NCI-H1436 (cell line): ENCODE results near the gene ARHGEF1.

ENCODE experiments used
- DNase-seq: peaks from one replicate; lab custom pipeline; 2025; lab: John Stamatoyannopoulos, UW

Gene ARHGEF1

DNA sequence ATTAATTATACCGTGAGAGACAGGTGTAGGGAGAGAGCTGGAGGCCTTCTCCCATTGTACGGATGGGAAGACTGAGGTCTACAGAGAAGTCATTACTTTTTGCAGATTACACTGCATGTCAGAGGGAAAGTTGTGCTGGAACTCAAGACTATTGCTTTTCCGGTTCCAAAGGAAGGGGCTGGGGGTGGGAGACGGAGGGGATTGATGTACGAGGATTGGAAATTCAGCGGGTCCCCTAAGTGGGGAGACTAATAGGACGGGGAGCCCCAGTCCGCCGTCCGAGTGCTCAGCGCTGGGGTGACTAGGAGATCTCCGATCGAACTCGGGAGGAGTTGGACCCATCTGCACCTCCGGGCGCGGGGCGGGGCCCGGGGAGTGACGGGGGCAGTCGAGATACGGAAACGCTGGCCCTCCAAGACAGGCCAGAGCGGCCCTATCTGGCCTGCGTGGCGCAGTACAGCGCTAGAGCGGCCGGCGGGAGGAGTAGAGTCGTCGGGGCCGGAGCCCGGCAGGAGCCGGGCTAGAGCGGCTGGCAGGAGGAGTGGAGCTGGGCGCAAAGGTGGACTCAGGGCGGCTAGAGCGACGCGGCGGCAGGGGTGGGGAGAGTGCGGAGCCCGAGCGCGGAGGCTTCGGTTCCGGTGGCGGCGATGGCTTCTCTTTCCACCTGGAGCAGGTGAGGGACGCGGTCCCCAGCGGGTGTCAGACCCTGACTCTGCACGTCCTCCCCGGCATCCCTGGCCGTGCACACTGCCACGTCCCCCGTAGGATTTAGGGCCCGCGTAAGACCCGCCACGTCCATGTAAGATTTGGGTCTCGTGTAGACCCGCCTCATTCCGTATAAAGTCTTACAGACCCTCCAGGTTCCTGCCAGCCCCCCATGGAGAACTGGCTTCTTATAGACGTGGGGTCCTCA lies 1.1 kb downstream of the ARHGEF1 start:
- peak; percentile 94 for DNase-seq

GRCh38 chr19:41886761-41887710 lies 4.1 kb downstream of the ARHGEF1 start:
- DNase-seq: no peak

GRCh38 chr19:41887711-41888382 lies 4.9 kb downstream of the ARHGEF1 start:
- DNase-seq: peak; percentile 13

GRCh38 chr19:41888926-41889325 lies 5.9 kb downstream of the ARHGEF1 start:
- no peak for DNase-seq

GRCh38 chr19:41889896-41890295 lies 6.9 kb downstream of the ARHGEF1 start:
- DNase-seq: no peak

- no peak for DNase-seq
Measured at GRCh38 chr19:41890936-41891335, 8.0 kb downstream of the ARHGEF1 start.

GRCh38 chr19:41892173-41892902 lies 9.4 kb downstream of the ARHGEF1 start:
- DNase-seq: no peak

- DNase-seq: no peak
Measured at GRCh38 chr19:41893899-41894298, 10.9 kb downstream of the ARHGEF1 start.

- no peak for DNase-seq
Measured at GRCh38 chr19:41894350-41894749, 11.4 kb downstream of the ARHGEF1 start.

- no peak for DNase-seq
Measured at GRCh38 chr19:41895745-41896580, 13.0 kb downstream of the ARHGEF1 start.

DNA sequence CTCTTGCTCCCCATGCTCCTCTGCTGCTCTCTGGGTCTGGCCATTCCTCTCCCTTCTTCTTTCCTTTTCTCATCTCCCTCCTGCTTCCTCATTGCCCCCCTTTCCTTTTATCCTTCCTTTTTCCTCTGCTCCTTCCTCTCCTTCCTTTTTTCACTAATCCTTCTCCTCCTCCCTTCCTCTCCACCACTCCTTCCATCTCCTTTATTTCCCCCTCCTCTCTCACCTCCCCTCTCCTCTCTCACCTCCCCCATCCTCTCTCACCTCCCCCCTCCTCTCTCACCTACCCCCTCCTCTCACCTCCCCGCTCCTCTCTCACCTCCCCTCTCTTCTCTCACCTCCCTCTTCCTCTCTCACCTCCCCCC lies 13.6 kb downstream of the ARHGEF1 start:
- no peak for DNase-seq

DNA sequence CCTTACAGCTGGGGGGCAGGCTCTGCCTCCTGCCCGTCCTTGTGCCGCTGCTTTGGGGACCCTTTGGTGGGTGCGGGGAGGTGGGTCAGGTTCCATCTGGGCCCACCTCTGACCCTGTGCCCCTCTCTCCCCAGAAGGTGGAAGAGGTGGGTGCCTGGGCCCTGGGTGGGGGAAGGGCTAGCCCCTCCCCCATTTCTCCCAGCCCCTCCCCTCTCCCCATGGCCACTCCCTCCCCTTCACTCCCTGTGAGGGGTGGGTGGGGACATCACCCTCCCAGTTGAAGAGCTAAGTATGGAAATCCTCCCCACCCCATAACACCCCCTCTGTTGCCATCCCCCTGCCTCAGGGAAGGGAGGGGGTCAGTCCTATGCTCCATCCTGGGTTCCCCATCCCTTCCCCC lies 14.2 kb downstream of the ARHGEF1 start:
- DNase-seq: no peak

DNA sequence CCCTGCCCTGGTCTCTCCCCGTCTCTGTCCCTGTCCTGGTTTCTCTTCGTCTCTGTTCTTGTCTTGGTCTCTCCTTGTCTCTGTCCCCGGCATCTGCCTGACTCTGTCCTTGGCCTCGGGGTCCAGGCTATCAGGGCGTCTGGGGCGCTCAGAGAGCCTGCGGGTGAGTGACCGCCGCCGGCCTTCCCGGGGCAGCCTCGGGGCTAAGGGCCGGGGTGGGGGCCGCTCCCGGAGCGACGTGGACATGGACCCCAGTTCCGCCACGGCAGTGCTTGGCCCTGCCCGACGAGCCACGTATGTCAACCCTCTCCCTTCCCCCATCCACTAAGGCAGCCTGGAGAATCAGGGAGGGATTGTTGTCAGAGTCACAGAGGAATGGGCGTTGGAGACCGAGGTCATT lies 14.8 kb downstream of the ARHGEF1 start:
- no peak for DNase-seq

DNA sequence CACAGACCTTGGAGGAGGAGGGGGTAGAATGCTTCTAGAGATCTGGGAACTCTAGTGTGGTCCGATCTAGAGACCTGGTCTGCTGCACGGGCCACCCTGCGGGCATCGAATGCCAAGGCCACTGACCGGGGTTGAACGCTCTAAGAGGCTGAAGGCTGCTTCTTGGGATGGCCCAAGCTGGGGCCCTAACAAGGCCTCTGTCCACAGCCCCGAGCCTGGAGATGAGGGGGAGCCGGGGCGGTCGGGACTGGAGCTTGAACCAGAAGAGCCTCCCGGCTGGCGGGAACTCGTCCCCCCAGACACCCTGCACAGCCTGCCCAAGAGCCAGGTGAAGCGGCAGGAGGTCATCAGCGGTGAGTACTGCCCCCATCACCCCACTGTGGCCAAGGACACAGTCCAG lies 15.3 kb downstream of the ARHGEF1 start:
- no peak for DNase-seq

- no peak for DNase-seq
Measured at GRCh38 chr19:41901707-41902360, 18.9 kb downstream of the ARHGEF1 start.

- no peak for DNase-seq
Measured at GRCh38 chr19:41902594-41902993, 19.6 kb downstream of the ARHGEF1 start.

DNA sequence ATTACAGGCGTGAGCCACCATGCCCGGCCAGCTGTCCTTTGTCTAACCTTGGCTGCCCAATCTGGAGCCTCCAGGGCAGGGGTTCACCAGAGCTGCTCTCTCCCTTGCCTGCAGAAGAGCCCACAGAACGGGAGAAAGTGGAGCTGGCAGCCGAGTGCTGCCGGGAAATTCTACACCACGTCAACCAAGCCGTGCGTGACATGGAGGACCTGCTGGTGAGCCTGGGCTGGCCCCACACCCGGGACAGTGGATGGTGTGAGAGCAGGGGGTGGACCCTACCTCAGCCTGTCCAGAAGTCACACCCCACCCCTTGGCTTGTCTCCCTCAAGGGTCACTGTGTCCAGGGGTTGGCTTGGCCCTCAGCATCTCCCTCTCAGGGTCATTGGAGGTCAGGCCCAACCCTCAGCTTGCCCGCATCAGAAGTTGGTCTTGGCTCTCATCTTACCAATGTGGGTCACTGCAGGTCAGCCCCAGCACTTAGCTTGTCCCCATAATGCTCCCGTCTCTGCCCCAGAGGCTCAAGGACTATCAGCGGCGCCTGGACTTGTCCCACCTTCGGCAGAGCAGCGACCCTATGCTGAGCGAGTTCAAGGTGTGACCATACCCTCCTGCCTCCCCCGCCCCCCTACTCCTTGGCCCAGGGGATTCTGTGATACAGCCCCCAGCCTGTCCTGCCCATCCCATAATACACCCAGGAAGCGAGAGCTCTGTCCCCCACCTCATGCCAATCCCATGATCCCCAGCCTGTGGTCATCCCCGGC lies 20.4 kb downstream of the ARHGEF1 start:
- no peak for DNase-seq

GRCh38 chr19:41904118-41904870 lies 21.3 kb downstream of the ARHGEF1 start:
- peak; percentile 41 for DNase-seq
